GM10266 (cell line): ENCODE results near the gene TLX2.
A peak's percentile ranks its signal among the peaks of the same experiment; 100 is the strongest.
"Not testable (repeated sequence)": the region's sequence is repeated elsewhere in the genome, so short reads cannot be mapped to it uniquely, and the experiment has no call there.

ENCODE experiments used
- DNase-seq: peaks from one replicate; pipeline ENCODE4 v3.0.0; 2012; ENCODE audit errors: extremely low spot score
- TF ChIP-seq, protein P1 (sequence below): IDR thresholded peaks from 2 replicates; pipeline ENCODE4 v1.5.1; 2012; ENCODE audit warnings: mild to moderate bottlenecking, low read depth; ENCODE audit not compliant: control insufficient read depth, insufficient read depth; ENCODE audit errors: missing control alignments

The TLX2 gene

GRCh38 chr2:74514368-74515270 lies at the start of gene TLX2:
TLX2 (plus strand) TSS chr2:74514450; CDS start chr2:74514807, 357 bp downstream.
- TF ChIP-seq, protein P1, sequence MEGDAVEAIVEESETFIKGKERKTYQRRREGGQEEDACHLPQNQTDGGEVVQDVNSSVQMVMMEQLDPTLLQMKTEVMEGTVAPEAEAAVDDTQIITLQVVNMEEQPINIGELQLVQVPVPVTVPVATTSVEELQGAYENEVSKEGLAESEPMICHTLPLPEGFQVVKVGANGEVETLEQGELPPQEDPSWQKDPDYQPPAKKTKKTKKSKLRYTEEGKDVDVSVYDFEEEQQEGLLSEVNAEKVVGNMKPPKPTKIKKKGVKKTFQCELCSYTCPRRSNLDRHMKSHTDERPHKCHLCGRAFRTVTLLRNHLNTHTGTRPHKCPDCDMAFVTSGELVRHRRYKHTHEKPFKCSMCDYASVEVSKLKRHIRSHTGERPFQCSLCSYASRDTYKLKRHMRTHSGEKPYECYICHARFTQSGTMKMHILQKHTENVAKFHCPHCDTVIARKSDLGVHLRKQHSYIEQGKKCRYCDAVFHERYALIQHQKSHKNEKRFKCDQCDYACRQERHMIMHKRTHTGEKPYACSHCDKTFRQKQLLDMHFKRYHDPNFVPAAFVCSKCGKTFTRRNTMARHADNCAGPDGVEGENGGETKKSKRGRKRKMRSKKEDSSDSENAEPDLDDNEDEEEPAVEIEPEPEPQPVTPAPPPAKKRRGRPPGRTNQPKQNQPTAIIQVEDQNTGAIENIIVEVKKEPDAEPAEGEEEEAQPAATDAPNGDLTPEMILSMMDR = no peak
- DNase-seq = peak; percentile 46

GRCh38 chr2:74470742-74471141 lies 43.5 kb upstream of the TLX2 start:
- DNase-seq = not testable (repeated sequence)

DNA sequence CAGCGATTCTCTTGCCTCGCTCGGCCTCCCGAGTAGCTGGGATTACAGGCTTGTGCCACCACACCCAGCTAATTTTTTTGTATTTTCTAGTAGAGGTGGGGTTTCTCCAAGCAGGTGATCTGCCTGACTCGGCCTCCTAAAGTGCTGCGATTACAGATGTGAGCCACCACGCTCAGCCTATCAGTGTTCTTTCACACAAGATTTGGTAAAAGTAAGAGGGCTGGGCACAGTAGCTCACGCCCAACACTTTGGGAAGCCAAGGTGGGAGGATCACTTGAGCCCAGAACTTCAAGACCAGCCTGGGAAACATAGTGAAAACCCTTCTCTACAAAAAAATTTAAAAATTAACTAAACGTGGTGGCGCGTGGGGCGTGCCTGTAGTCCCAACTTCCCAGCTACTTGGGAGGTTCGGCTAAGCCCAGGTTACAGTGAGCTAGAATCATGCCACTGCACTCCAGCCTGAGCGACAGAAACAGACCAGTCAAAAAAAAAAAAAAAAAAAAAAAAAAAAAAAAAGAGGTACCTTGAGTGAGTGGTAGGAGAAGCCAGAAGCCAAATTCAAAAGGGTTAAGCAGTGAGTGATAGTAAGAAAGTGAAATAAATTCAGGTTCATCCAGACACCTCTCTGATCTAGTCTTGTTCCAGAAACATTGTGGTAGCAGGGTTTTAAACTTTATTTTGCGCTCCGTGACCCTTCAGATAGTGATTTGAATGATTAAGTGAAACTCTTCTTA lies 42.8 kb upstream of the TLX2 start:
- TF ChIP-seq, protein P1 = no peak
- DNase-seq = no peak

DNA sequence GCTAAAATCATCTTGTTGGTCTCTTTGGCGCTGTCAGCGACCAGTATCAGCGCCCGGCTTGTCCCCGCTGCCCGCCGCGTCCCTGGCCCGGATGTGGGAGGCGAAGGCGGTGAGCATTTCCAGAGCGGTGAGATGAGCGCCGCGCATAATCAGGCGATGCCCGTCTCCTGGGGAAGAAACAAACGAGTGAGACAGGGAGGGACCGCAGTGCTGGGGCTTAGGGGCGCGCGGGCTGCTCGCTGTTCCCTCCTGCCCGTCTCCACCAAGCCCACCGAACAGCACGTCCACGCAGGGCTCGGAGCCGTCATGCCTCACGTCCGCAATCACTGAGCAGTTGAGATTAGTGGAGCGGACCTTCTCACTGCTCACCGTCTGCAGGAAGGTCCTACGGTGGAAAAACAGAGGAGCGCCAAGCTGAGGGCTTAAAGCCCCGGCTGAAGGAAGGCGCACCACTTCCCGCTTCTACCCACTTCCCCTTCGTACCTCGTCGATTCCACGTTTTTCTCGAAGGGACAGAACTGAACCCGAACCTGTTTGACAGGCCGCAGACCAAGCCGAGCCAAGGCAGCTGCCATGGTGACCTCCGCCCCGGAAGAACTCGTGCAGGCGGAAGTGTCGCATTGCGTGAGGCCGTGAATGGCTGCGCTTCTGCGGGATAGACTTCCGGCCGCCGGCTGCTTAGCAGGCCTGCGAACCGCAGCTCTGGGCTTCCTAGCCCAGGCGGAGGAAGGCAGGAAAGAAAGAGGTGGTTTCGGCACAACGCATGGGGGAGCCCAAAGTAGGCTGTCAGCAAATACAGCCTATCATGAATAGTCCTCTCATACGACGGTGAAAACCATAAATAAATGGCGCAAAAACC lies 41.9 kb upstream of the TLX2 start, which contains the start of gene MRPL53:
TSS of gene MRPL53 (minus strand) at position 595 of the 859 bp plus-strand sequence. CDS start at position 575, 20 bp downstream.
- peak; percentile 83 for DNase-seq
- TF ChIP-seq, protein P1 = no peak

- DNase-seq = no peak
- TF ChIP-seq, protein P1 = no peak
These were observed 41.3 kb upstream of the TLX2 start for GRCh38 chr2:74472945-74473258.

DNA sequence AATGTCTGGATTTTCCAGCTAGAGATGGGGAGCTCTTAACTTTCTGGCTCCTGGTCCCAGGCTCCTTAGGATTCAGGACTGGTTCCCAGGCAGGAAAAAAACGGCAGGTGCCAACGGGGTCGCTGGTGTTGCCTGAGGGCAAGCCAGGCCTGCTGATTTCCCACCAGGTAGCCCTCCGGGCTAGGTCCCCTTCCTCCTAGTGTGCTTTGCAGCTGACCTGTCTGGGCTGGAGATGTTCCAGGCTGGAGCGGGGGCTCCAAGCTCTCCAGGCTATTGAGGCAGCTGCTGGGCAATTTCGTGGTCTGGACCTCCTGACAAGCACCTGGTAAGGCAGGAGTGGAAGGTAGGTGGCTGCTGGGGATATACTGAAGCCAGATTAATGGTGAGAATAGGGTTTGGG lies 39.8 kb upstream of the TLX2 start:
- DNase-seq = no peak

More for the DNA sequence above, 39.8 kb upstream of the TLX2 start:
- TF ChIP-seq, protein P1 = no peak
